GM12801 (cell line): ENCODE data around the gene SMPD4.
"Not testable (repeated sequence)": the region's sequence is repeated elsewhere in the genome, so short reads cannot be mapped to it uniquely, and the experiment has no call there.

Experiments used
- CTCF ChIP-seq: IDR thresholded peaks from one replicate; pipeline ENCODE4 v1.5.1; 2011; ENCODE audit warnings: control low read depth; ENCODE audit not compliant: insufficient read length; ENCODE audit errors: extremely low read depth

SMPD4 gene

GRCh38 chr2:130156624-130157004 is 24.8 kb downstream of the SMPD4 start:
- no peak for TF ChIP-seq CTCF

GRCh38 chr2:130154773-130155765 is 26.3 kb downstream of the SMPD4 start:
- TF ChIP-seq CTCF: no peak

- TF ChIP-seq CTCF: no peak
Measured at GRCh38 chr2:130152816-130153595, 28.4 kb downstream of the SMPD4 start.

GRCh38 chr2:130150181-130151144 is 30.9 kb downstream of the SMPD4 start:
- TF ChIP-seq CTCF: no peak

- TF ChIP-seq CTCF: not testable (repeated sequence)
Measured at GRCh38 chr2:130145006-130145414, 36.4 kb downstream of the SMPD4 start, which contains the start of gene CCDC74B. Gene CCDC74B (minus strand): TSS chr2:130145112. CDS start chr2:130144996, 116 bp downstream.

GRCh38 chr2:130135692-130136541 is 45.5 kb downstream of the SMPD4 start:
- TF ChIP-seq CTCF: no peak
